HG03064 (cell line): Measurements from ENCODE around the gene SYNC.
"Not testable (repeated sequence)": the region's sequence is repeated elsewhere in the genome, so short reads cannot be mapped to it uniquely, and the experiment has no call there.

Experiments used
- ATAC-seq: cut with Tn5 transposase; IDR thresholded peaks from one replicate; pipeline ENCODE4 v1.9.1; 2021; ENCODE audit warnings: low read depth; ENCODE audit not compliant: unreplicated experiment

The SYNC gene

DNA sequence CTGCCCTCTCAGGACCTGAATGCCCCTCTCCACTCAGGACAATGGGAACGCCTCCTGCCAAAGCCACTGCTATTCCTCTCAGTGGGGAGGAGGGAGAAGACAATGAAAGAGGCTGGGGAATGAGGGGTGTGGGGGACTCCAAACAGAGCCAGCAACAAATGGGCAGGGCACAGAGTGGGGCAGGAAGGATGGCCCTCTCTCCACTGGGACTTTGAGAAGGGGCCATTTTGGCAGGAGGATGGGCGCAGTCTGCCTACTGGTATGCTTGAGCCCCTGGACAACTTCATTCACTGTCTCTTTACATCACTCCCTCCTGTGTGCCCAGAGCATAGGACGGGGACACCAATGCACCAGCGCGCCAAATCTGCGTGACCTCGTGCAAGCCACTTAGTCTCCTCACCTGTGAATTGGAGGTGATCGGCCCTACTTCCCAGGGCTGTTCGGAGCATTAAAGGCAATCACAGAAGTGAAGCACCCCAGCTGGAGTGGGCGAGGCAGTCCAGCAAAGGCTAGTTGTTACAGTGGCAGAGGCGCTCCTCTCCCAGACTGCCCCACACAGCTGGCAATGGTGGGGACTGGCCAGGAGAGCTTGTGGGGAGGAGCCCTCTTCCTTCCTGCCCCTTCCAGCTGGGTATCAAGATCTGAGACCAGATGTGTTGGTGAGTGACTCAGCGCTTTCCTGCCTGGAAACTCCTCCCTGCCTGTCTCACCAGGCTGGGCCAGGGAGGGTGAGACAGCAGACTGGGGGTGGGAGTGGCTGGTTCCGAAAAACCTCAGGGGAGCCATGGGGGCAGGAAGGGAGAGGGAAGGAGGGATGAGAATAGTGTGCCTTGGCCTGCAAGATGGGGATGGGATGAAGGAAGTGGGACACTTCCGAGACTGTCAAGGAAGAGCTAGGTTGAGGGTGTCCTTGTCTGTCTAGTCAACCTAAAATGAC lies 22.4 kb upstream of the SYNC start:
- no peak for ATAC-seq

DNA sequence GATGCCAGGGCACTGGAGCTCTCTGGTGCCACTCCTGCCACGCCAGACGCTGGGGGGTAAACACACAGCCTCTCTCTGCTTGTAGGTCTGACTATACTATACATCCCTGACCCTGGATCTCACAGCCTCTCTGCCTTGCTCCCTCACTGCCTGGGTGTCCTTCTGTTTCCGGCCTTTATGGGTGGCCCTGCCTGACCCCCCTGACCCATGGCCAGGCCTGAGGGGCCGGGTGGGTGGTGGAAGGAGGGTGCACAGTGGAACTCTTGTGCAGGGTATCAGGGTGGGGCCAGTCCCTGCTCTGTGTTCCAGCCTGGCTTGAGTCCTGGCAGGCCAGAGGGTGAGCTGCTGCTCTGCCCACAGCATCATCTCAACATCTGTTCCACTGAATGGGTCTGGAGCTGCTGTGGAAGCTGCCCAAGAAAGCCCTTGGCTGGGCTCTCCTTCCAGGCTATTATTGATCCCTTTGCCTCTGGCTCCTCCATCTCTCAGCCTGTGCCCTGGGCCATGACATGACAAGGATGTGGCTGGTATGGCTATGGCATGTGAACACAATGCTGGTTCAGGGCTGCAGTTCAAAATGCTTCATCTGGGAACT lies 17.2 kb upstream of the SYNC start:
- ATAC-seq, result no peak

DNA sequence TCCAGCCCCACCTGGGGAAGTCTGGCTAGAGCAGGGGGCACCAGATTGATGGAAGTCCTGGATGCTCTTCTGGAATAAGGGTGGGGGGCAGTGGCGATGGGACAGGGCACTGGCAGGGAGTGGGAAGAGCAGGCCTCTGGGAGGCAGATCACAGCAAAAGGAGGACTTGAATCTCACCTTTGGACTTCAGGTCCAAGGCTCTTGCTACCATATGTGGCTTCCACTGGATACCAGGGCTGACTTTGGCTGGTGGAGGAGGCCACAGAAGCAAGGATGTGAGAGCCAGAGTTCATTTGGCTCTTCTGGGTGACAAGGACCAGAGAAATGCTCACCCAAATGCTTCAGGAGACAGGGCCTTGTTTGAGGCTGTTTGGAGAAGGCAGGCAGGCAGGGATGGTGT lies 16.0 kb upstream of the SYNC start:
- ATAC-seq, result no peak

DNA sequence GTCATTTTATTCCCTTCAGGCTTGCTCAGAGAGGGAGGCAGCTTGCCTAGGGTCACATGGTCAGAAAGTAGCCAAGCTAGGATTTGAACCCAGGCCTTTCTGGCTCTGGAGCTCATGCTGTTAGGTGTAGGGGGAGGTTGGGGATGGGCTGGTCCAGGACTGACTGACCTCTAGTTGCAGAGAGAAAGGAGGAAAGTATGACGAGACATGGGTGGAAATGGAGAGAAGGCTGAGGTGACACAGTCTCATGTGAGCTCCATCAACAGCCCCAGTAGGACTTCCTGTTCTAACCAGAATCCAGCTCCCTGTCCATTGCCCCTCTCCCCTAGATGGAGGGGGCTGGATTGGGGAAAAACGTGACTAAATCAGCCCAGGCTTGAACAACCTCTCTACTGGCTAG lies 15.5 kb upstream of the SYNC start:
- ATAC-seq, result no peak

DNA sequence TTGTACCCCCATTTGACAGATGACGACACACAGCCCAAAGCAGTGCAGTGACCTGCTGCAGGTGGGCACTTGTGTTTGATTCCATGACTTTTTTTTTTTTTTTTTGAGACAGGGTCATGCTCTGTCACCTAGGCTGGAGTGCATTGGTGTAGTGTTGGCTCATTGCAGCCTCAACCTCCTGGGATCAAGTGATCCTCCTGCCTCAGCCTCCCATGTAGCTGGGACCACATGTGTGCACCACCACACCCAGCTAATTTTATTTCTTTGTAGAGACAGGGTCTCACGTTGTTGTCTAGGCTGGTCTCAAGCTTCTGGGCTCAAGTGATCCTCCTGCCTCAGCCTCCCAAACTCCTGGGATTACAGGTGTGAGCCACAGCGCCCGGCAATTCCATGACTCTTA lies 14.9 kb upstream of the SYNC start:
- ATAC-seq, result no peak

DNA sequence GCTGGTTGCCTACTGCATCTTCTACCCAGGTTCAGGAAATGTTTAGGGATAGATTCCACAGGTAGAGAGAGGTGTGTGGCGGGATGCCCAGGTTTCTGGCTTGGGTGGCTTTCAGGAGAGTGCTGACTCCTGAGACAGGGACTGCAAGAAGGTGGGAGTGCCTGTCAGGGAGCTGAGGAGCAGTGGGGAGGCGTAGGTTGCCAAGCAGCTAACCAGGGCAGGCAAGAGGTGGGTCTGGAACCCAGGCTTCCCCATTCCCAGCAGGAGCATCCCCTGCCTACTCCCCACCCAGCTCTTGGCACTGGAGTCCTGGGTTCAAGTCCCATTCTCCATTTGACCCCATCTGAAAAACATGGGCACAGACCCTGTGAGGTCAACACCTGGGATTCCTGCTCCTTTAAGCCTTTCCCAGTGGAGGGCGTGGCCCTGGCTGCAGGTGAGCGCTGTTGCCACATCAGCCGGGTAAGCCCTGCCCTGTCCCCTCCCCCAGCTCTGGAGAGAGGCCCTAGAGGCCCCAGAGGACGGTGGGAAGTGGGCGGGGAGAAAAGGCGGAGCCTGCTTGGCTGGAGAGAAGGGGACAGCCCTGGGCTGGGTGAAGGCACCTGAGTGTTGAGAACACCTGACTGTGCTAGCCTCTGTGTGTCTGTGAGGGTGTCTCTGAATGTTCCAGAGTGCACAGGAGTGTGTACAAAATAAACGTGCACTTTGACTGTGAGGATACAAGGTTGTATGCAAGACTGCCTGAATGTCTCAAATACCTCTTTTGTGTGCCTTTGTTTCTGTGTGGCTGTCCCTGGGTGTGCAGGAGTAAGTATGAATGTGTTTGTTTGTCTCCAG lies 14.0 kb upstream of the SYNC start:
- ATAC-seq, result no peak

DNA sequence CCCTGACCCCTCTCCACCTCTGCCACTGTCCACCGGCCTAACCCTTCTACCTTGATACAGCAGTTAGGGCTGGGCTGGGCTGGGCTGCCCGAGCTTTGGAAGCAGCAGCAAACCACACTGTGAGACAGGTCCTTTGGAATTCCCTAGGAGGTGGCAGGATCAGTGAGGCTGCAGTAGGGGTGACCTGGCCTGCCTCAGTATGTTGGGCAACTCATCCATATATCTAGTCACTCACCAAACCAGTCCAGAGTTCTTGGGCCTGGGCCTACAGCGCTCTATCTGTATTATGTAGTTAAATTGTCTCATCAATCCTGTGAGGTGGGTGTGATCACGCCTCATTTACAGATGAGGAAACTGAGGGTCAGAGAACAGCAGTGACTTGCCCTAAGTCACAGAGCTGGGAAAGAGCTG lies 13.3 kb upstream of the SYNC start:
- no peak for ATAC-seq

GRCh38 chr1:32714277-32714676 lies 11.7 kb upstream of the SYNC start:
- ATAC-seq, result no peak

- no peak for ATAC-seq
Observed at GRCh38 chr1:32713081-32713480, 10.5 kb upstream of the SYNC start.

DNA sequence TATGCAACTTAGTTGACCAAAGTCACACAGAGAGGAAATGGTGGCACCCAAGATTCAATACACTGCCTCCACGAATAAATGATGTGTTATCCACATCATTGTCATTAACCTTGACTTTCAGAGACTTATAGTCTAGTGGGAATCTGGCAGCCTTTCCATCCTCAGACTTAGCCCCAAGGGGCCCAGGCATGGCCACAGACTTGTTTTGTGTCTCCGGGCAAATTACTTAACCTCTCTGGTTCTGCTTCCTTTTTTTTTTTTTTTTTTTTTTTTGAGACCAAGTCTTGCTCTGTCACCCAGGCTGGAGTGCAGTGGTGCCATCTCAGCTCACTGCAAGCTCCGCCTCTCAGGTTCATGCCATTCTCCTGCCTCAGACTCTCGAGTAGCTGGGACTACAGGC lies 8.7 kb upstream of the SYNC start:
- ATAC-seq, result not testable (repeated sequence)

GRCh38 chr1:32709476-32709875 lies 6.9 kb upstream of the SYNC start:
- ATAC-seq, result no peak

GRCh38 chr1:32709075-32709474 lies 6.5 kb upstream of the SYNC start:
- ATAC-seq, result no peak

GRCh38 chr1:32706491-32706890 lies 3.9 kb upstream of the SYNC start:
- ATAC-seq, result no peak

- ATAC-seq, result no peak
Observed at GRCh38 chr1:32705516-32705915, 2.9 kb upstream of the SYNC start.

DNA sequence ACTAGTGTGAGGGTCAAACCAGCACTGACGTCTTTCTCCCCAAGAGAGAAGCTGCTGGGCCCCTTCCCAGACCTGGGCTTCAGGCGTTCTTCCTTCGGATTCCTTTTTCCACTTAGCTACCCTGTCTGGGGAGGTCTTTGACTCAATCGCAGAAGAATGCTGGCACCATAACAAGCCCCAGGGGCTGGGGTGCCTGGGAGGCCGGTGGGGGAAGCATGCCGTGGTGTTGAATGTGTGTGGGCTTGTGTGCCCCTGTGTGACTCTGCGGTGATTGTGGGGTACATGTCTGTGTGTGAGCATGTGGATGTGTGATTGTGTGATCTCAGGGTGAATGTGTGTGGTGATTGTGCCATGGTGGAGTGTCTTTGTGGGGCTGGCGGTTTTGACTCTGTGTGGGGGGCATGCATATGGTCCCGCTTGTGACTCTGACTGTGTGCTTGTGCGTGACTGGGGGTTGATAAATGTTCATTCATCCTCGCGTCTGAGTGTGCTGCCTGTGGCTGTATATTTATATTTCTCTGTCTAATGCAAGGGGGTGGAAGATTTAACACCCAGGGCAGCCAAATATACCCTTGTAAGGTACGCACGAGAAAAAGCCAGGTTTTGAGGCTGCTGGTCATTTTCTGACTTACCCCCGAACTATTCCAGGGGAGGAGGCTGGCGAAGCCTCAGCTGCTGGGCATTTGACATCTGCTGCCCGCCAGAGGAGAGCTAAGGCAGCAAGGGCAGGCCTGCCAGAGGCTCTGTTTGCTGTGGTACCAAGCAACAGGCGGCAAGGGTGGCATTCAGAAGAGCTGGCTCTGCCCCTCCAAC lies 1.1 kb upstream of the SYNC start:
- ATAC-seq, result no peak

- no peak for ATAC-seq
Observed at GRCh38 chr1:32701951-32702598, 495 bp downstream of the SYNC start.

DNA sequence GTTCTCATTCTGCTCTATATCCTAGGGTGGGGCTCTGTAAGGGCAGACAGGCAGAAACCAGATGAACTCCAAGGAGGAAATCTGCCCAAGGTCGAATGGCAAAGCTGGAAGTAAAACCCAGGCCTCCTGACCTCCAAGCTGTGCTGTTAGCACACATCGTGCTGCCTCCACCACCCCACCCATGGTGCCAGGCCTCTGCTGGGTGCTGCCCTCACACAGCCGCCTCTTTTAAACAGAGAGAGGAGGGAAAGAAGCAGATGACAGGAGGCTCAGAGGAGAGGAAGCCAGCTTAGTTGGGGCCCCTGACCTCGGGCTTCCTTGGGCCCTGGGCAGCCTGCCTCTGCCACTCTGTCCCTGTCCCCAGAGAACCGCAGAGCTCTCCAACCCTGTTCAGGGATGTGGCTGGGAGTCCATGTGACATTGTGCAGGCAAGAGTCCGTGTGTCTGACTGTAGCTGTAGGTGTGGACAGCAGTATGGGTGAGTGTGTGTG lies 1.1 kb downstream of the SYNC start:
- no peak for ATAC-seq

- ATAC-seq, result not testable (repeated sequence)
Observed at GRCh38 chr1:32696996-32697395, 5.6 kb downstream of the SYNC start.

- ATAC-seq, result no peak
Observed at GRCh38 chr1:32696041-32696440, 6.5 kb downstream of the SYNC start.
